Natural killer cell treated with Interleukin-12 subunit alpha and Interleukin-12 subunit beta and Interleukin-15 and Interleukin-18, amount 100 ng/mL, for 72 hours (primary cell): Measurements from ENCODE around the gene INSRR. TPM values are rescaled to one million over a fixed set of nuclear protein-coding genes. Genes with fewer than 3 reads are reported as not detected.

ENCODE experiments used
- ATAC-seq, 2 donors: fragments of 150-1000 bp; cut with Tn5 transposase in 1 of 2; sonication (Bioruptor Pico), chemical (Tn5 transposase) in 1 of 2; 2 replicates each; pipeline ENCODE4 v1.10.0; 2021
- DNase-seq: peaks from one replicate; pipeline ENCODE4 v3.0.0; 2022; ENCODE audit warnings: low spot score
- H3K27ac Mint-ChIP-seq, 2 donors: 1 replicate in 1 of 2; 2 replicates in 1 of 2; pipeline ENCODE4 v1.8.0; 2022; ENCODE audit warnings: mixed read lengths in 2 of 2, mild to moderate bottlenecking in 1 of 2, moderate library complexity in 1 of 2
- H3K27me3 Mint-ChIP-seq, 2 donors: 1 replicate in 1 of 2; 2 replicates in 1 of 2; pipeline ENCODE4 v1.8.0; 2022; ENCODE audit warnings: mixed read lengths in 2 of 2
- H3K36me3 Mint-ChIP-seq: one replicate; pipeline ENCODE4 v1.8.0; 2022; ENCODE audit warnings: mixed read lengths
- H3K4me1 Mint-ChIP-seq, 2 donors: 1 replicate in 1 of 2; 2 replicates in 1 of 2; pipeline ENCODE4 v1.8.0; 2022; ENCODE audit warnings: low read depth in 2 of 2, mixed read lengths in 2 of 2, mild to moderate bottlenecking in 1 of 2
- H3K4me3 Mint-ChIP-seq: one replicate; pipeline ENCODE4 v1.8.0; 2022; ENCODE audit warnings: mixed read lengths
- H3K9me3 Mint-ChIP-seq: 2 replicates; pipeline ENCODE4 v1.8.0; 2022; ENCODE audit warnings: mixed read lengths
- total RNA-seq, 2 donors: library from RNA; stranded (reverse); gene quantifications; one replicate each; pipeline ENCODE4 v1.2.3, GENCODE V29; 2022

INSRR gene
- total RNA-seq = under 1 TPM; 0.14 TPM

DNA sequence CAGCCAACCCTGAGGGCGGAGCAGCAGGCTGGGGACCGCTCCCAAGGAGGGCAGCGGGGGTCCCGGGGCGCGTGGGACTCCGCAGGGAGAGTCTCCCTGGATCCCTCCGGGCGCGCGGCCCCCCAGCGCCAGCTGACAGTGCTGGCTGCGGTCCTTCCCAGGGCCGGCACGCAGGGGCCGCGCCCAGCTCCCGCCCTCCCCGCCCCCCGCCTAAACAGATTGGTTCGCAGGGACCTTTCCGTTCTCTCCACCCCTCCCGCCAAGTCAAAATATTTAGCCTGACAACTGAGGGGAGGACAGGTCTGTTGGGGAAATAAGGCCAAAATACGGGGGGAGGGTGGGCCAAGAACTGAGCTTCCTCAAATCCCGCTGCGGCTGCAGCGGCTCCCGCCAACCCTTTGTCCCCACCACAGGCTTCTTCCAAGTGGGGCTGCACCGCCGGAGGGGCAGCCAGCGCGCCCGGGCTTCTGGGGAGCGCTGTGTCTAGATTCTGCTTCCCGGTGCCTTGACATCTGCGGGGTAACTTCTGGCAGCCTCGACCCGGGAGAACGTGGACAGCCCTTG is at the start of gene INSRR:
Gene INSRR (minus strand): TSS at position 159 of the 564 bp plus-strand sequence. CDS start 496 bp downstream, outside the sequence.
- no peak for ATAC-seq
- Mint-ChIP-seq H3K4me1 (peaks cover 26 to 31% of the 10 kb centered on the region in 2 donors), H3K36me3 (no peaks in the 10 kb centered on the region), H3K27ac (peak within 1 kb of the TSS; percentile 19 to 33), H3K4me3 (peak within 1 kb of the TSS; percentile 90), H3K27me3 (peaks cover 32 to 33% of the 10 kb centered on the region in 2 donors), H3K9me3 (no peaks in the 10 kb centered on the region)
- DNase-seq = no peak

- Mint-ChIP-seq H3K36me3 (no peaks in the 10 kb centered on the region), H3K27ac (no peak overlapping the region), H3K4me1 (peaks cover 0 to 3% of the 10 kb centered on the region in 2 donors), H3K9me3 (no peaks in the 10 kb centered on the region), H3K4me3 (no peak overlapping the region), H3K27me3 (peaks cover 7 to 12% of the 10 kb centered on the region in 2 donors)
- ATAC-seq = no peak
- no peak for DNase-seq
Observed at GRCh38 chr1:156908541-156908940, 49.6 kb upstream of the INSRR start.

- no peaks in the 10 kb centered on the region for H3K9me3 Mint-ChIP-seq
- no peak for DNase-seq
- H3K27ac Mint-ChIP-seq = no peak overlapping the region
- no peak overlapping the region for H3K4me3 Mint-ChIP-seq
- H3K36me3 Mint-ChIP-seq = no peaks in the 10 kb centered on the region
- ATAC-seq = no peak
- H3K27me3 Mint-ChIP-seq = peaks cover 7 to 9% of the 10 kb centered on the region in 2 donors
- H3K4me1 Mint-ChIP-seq = peaks cover 0 to 3% of the 10 kb centered on the region in 2 donors
Observed at GRCh38 chr1:156906206-156906906, 47.4 kb upstream of the INSRR start.

DNA sequence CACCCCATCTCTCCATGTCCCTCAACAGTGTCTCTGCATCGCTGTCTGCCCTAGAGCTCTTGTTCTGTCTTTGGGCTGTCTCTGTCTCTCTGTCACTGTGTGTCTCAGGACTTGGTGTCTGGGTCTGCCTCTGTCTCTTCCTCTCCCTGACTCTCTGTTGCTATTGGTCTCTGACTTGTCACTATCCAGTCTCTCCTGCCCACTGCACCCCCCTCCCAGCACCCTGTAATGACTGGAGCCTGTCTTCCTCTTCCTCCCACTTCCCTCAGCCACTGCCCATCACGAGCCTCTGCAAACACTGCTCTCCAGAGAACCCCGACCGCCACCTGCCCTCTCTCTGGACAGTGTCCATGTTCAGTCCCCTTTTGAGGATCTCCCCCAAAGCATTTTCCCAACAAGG is 46.7 kb upstream of the INSRR start:
- Mint-ChIP-seq H3K4me3 (no peak overlapping the region), H3K9me3 (no peaks in the 10 kb centered on the region), H3K27me3 (peaks cover 0 to 9% of the 10 kb centered on the region in 2 donors), H3K27ac (no peak overlapping the region), H3K36me3 (no peaks in the 10 kb centered on the region), H3K4me1 (peaks cover 0 to 3% of the 10 kb centered on the region in 2 donors)
- no peak for DNase-seq
- ATAC-seq = no peak

DNA sequence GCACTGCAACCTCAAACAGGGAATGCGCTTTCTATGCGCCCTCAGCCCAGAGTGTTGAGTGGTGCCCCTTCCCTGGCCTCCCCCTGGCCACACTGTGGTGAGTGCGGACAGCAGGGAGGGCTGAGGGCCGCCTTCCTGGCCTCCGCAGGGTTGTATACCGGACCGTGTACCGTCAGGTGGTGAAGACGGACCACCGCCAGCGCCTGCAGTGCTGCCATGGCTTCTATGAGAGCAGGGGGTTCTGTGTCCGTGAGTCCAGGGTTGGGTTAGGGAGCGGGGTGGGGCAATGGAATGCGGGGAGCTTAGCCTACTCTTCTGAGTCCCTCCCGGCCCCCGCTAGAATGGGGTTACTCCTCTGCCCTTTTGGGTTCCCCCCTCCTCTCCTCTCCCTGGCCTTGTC is 46.3 kb upstream of the INSRR start:
- Mint-ChIP-seq H3K36me3 (no peaks in the 10 kb centered on the region), H3K4me3 (no peak overlapping the region), H3K27ac (no peak overlapping the region), H3K9me3 (no peaks in the 10 kb centered on the region), H3K27me3 (peaks cover 0 to 9% of the 10 kb centered on the region in 2 donors), H3K4me1 (peaks cover 0 to 3% of the 10 kb centered on the region in 2 donors)
- ATAC-seq (no peak), DNase-seq (no peak)

DNA sequence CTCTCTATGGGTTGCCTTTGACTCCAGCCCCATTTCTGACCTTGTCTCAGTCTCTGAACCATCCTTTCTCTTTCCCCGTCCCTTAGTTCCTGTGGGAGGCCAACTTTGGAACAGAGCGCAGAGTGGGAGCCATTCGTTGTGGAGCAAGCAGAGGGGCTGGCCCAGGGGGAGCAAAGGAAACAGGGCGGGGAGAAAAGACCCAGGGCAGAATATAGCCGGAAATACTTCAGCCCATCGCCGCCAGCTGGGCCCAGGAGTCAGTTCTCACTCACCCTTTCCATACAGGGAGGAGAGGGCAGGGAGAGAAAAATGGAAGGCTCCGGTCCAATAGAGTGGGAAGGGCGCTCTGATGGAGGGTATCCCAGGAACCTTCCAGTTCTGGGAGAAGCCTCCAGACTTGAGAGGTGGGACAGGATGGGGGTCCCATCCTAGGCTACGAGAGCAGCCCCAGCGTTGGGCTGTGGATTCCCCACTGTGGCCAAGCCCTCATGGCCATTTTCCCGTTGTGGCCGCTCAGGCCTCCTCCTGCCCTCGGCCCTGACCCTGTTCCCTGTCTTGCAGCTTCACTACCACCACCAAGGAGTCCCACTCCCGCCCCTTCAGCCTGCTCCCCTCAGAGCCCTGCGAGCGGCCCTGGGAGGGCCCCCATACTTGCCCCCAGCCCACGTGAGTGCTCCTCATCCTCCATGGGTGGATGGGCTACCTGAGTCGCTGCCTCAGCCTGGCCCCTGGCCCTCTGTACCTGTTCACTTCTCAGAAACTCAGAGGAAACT is 45.5 kb upstream of the INSRR start:
- Mint-ChIP-seq H3K27me3 (peaks cover under 1 to 9% of the 10 kb centered on the region in 2 donors), H3K27ac (no peak overlapping the region), H3K4me3 (no peak overlapping the region), H3K9me3 (no peaks in the 10 kb centered on the region), H3K4me1 (peaks cover 0 to 3% of the 10 kb centered on the region in 2 donors), H3K36me3 (no peaks in the 10 kb centered on the region)
- no peak for ATAC-seq
- DNase-seq = no peak

DNA sequence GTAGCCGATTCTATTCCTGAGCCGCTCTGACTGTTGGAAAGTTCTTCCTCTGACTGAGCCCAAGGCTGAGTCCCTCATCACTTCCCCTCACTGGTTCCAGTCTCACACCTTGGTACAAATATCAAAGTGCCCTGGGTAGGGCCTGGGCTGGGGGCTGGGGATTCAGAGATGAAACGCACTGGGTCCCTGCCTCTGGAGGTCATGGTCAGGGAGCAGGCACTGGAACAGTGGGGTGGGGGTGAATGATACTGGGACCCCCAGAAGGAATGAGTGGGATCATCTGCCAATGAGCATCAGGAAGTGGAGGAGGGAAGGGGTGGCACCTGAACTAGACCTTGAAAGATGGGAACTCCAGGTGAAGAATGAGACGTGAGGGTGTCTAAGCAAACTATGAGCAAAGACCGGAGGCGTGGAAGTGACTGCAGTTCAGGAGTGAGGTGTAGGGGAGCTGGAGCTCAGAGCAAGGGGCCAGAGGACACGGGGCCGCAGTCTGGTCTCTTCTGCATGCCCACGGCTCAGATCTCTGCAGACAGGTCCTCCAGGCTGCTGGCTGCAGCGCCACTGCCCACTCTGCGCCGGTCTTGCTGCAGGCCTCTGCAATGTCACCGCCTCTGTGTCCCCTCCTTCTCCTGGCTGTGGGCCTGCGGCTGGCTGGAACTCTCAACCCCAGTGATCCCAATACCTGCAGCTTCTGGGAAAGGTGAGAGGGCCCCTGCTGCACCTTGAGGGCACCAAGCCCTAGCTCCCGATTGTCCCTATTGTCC is 44.6 kb upstream of the INSRR start:
- peaks cover 2 to 5% of the 10 kb centered on the region in 2 donors for H3K4me1 Mint-ChIP-seq
- DNase-seq (no peak), ATAC-seq (no peak)
- no peak overlapping the region for H3K27ac Mint-ChIP-seq
- H3K4me3 Mint-ChIP-seq = no peak overlapping the region
- H3K27me3 Mint-ChIP-seq = peaks cover 9 to 16% of the 10 kb centered on the region in 2 donors
- no peaks in the 10 kb centered on the region for H3K36me3 Mint-ChIP-seq
- no peaks in the 10 kb centered on the region for H3K9me3 Mint-ChIP-seq

GRCh38 chr1:156901966-156902915 is 43.3 kb upstream of the INSRR start:
- Mint-ChIP-seq H3K4me1 (peaks cover 6 to 11% of the 10 kb centered on the region in 2 donors), H3K36me3 (no peaks in the 10 kb centered on the region), H3K27me3 (peaks cover 13 to 21% of the 10 kb centered on the region in 2 donors), H3K9me3 (no peaks in the 10 kb centered on the region), H3K4me3 (no peak overlapping the region), H3K27ac (no peak overlapping the region)
- DNase-seq = no peak
- no peak for ATAC-seq

- Mint-ChIP-seq H3K4me1 (peaks cover 6 to 8% of the 10 kb centered on the region in 2 donors), H3K36me3 (no peaks in the 10 kb centered on the region), H3K4me3 (no peak overlapping the region), H3K27me3 (peaks cover 13 to 18% of the 10 kb centered on the region in 2 donors), H3K27ac (no peak overlapping the region), H3K9me3 (no peaks in the 10 kb centered on the region)
- ATAC-seq = no peak
- no peak for DNase-seq
Observed at GRCh38 chr1:156901590-156901900, 42.6 kb upstream of the INSRR start.

GRCh38 chr1:156900896-156901589 is 42.1 kb upstream of the INSRR start:
- Mint-ChIP-seq H3K36me3 (no peaks in the 10 kb centered on the region), H3K4me3 (no peak overlapping the region), H3K9me3 (no peaks in the 10 kb centered on the region), H3K27ac (no peak overlapping the region), H3K4me1 (peaks cover 6 to 8% of the 10 kb centered on the region in 2 donors), H3K27me3 (peaks cover 13 to 18% of the 10 kb centered on the region in 2 donors)
- ATAC-seq = no peak
- DNase-seq = no peak

GRCh38 chr1:156899956-156900718 is 41.2 kb upstream of the INSRR start:
- no peak for DNase-seq
- peaks cover 6 to 8% of the 10 kb centered on the region in 2 donors for H3K4me1 Mint-ChIP-seq
- ATAC-seq = no peak
- no peak overlapping the region for H3K27ac Mint-ChIP-seq
- H3K9me3 Mint-ChIP-seq = no peaks in the 10 kb centered on the region
- peaks cover 18 to 20% of the 10 kb centered on the region in 2 donors for H3K27me3 Mint-ChIP-seq
- no peak overlapping the region for H3K4me3 Mint-ChIP-seq
- no peaks in the 10 kb centered on the region for H3K36me3 Mint-ChIP-seq
